Ovary (tissue), 3 donors: ENCODE results near the gene PDX1.

Experiments used
- CTCF ChIP-seq, 3 donors: fragments of 450-650 bp in 2 of 3; fragments of 200-600 bp in 1 of 3; IDR thresholded peaks; one replicate each; pipeline versions ENCODE4 v1.5.1 to v1.8.0; 2016 to 2022; ENCODE audit warnings: antibody characterized with exemption in 3 of 3, mild to moderate bottlenecking in 1 of 3
- POLR2A ChIP-seq: fragments of 450-650 bp; IDR thresholded peaks from one replicate; pipeline ENCODE4 v1.6.1; 2017; ENCODE audit warnings: antibody characterized with exemption, mild to moderate bottlenecking, moderate library complexity
- donor health status: DM: no; HTN: no; CAD: no.

DNA sequence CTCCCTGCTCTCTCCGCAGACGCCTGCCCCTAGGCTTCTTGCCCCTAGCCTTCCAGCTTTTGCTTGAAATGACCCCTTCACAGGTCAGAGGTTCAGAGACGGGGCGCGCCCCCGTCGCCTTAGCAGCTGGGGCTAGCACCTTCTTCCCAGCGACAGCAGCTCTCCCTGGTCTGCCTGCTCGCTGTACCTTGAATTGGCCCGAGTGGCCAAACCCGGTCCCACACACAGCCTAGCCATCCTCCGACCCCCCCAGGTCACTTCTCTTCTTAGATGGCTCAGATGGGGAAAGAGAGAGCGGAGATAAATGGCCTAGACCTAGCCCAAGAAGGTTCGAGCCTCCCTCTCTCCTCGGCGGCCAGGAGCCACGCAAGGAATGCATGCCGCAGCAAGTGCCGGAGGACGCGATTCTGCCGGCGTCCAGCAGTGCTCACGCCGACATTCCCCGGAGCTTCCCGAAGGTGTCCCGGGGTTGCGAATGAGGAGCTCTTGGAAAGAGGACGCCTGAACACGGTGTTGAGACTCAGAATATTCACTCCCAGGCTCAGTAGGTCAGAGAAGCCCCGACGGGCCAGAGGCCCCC, 48.0 kb downstream of the PDX1 start:
- TF ChIP-seq CTCF (IDR thresholded peaks at IDR 0.05) (no peak), POLR2A (no peak)
